Panc1 (cell line): ENCODE data around the gene BOLA2.
"Not testable (repeated sequence)": the region's sequence is repeated elsewhere in the genome, so short reads cannot be mapped to it uniquely, and the experiment has no call there.

Source experiments
- POLR2AphosphoS5 ChIP-seq: IDR thresholded peaks from 2 replicates; pipeline ENCODE4 v1.6.1; 2012; ENCODE audit warnings: mild to moderate bottlenecking, low read depth, low read length, moderate library complexity
- TF ChIP-seq, protein P1 (sequence below): fragments of 450-650 bp; IDR thresholded peaks from 2 replicates; pipeline ENCODE4 v1.5.1; 2017; ENCODE audit warnings: mild to moderate bottlenecking
- TF ChIP-seq, protein P2 (sequence below), 2 experiments: IDR thresholded peaks; 2 replicates each; pipeline ENCODE4 v1.6.1; 2011 to 2012; ENCODE audit warnings: low read depth in 2 of 2, control low read depth in 1 of 2, low read length in 1 of 2, mild to moderate bottlenecking in 1 of 2, moderate library complexity in 1 of 2; ENCODE audit not compliant: insufficient read depth in 1 of 2

DNA sequence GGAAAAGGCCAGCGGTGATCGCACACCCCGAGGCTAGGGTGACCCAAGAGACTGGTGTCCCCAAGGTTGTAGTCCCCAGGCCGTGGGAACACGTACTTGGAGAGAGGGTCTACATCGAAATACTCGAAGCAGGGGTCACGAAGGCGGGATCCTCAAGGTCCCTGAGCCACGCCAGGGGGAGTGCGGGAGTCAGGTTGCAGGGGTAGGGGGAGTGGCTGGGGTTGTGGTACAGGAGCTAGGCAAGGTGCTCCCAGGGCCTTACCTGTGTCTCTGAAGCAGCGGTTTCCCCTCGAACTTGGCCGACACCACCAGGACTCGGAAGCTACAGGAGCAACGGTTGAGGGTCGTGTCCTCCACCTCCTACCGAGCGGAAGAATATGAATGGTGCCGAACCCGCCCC, 397 bp downstream of the BOLA2 start:
- TF ChIP-seq POLR2AphosphoS5, result not testable (repeated sequence)
- TF ChIP-seq, protein P1, sequence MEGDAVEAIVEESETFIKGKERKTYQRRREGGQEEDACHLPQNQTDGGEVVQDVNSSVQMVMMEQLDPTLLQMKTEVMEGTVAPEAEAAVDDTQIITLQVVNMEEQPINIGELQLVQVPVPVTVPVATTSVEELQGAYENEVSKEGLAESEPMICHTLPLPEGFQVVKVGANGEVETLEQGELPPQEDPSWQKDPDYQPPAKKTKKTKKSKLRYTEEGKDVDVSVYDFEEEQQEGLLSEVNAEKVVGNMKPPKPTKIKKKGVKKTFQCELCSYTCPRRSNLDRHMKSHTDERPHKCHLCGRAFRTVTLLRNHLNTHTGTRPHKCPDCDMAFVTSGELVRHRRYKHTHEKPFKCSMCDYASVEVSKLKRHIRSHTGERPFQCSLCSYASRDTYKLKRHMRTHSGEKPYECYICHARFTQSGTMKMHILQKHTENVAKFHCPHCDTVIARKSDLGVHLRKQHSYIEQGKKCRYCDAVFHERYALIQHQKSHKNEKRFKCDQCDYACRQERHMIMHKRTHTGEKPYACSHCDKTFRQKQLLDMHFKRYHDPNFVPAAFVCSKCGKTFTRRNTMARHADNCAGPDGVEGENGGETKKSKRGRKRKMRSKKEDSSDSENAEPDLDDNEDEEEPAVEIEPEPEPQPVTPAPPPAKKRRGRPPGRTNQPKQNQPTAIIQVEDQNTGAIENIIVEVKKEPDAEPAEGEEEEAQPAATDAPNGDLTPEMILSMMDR, result not testable (repeated sequence)
- TF ChIP-seq, protein P2, sequence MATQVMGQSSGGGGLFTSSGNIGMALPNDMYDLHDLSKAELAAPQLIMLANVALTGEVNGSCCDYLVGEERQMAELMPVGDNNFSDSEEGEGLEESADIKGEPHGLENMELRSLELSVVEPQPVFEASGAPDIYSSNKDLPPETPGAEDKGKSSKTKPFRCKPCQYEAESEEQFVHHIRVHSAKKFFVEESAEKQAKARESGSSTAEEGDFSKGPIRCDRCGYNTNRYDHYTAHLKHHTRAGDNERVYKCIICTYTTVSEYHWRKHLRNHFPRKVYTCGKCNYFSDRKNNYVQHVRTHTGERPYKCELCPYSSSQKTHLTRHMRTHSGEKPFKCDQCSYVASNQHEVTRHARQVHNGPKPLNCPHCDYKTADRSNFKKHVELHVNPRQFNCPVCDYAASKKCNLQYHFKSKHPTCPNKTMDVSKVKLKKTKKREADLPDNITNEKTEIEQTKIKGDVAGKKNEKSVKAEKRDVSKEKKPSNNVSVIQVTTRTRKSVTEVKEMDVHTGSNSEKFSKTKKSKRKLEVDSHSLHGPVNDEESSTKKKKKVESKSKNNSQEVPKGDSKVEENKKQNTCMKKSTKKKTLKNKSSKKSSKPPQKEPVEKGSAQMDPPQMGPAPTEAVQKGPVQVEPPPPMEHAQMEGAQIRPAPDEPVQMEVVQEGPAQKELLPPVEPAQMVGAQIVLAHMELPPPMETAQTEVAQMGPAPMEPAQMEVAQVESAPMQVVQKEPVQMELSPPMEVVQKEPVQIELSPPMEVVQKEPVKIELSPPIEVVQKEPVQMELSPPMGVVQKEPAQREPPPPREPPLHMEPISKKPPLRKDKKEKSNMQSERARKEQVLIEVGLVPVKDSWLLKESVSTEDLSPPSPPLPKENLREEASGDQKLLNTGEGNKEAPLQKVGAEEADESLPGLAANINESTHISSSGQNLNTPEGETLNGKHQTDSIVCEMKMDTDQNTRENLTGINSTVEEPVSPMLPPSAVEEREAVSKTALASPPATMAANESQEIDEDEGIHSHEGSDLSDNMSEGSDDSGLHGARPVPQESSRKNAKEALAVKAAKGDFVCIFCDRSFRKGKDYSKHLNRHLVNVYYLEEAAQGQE (IDR thresholded peaks at IDR 0.05; ENCODE audit: insufficient read depth in 1 of 2, low read depth in 2 of 2, low read length in 1 of 2), result not testable (repeated sequence)
